Stimulated activated CD8-positive, alpha-beta memory T cell treated with anti-CD3 and anti-CD28 coated beads, Interleukin-7, amount 100 ng/mL, for 48 hours (primary cell): Measurements from ENCODE around the gene EXOC3.

Experiments used
- DNase-seq, 2 donors: peaks; one replicate each; pipeline ENCODE4 v3.0.0-alpha.2; 2020; ENCODE audit warnings: low read depth in 1 of 2; ENCODE audit errors: extremely low read depth in 1 of 2

The EXOC3 gene

DNA sequence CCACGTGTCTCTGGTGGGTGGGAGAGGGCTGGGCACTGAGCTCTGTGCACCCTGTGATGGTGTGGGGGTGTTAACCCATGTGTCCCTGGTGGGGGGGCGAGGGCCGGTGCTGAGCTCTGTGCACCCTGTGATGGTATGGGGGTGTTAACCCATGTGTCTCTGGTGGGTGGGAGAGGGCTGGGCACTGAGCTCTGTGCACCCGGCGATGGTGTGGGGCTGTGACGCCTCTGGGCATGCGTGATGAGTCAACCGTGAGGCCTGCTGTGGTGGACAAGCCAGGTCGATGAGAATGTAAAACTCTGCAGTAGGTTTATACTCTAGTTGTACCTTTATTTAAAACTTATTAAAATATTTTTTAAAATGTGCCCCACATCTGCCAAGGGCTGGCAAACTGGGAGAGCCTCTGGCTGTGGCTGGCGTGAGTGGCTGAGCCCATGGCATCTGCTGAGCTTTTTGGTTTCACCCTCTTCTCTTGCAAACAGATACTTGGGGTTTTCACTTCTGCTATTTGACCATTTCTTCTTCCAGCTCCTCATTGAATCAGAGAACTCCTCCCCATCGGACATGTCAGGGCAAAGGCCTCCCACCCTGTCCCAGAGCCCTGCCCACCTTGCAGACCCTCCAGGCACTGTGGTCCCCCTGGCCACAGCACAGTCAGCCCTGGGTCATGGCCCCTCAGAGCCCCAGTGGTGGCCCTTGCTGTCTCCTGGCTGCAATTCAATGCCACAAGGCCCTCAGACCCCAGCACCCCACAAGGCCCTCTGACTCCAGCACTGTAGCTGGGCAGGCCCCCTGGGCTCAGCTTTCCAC, 18.5 kb upstream of the EXOC3 start:
- DNase-seq = no peak

DNA sequence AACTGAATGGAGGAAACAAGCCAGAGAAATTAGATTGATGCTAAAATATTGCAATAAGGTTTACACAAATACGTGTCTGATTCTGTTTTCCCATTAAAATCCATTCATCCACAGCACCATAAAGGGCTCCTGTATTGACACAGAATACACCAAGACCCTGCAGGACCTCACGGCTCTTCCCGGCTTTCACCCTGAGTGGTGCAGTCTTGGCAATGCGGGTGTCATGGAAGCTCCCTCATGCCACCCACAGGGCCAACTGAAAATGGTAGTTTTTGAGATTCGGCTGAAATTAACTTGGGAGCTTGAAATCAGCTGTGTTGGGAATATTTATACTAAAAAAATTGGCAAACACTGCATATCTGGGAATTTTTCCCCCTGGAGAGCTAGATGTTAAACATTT, 17.3 kb upstream of the EXOC3 start:
- no peak for DNase-seq

DNA sequence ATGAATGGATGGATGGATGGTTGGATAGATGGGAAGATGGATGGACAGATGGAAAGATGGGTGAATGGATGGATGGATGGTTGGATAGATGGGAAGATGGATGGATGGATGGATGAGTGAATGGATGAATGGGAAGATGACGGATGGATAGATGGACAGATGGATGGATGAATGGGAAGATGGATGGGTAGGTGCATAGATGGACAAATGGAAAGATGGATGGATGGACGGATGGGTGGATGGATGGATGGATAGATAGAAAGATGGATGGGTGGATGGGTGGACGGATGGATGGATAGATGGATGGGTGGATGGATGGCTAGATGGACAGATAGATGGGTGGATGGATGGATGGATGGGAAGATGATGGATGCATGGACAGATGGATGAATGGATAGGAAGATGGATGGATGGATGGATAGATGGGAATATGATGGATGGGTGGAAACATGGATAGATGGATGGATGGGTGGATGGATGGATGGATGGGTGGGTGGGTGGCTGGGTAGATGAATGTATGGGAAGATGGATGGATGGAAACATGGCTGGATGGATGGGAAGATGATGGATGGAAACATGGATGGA, 16.5 kb upstream of the EXOC3 start:
- no peak for DNase-seq

DNA sequence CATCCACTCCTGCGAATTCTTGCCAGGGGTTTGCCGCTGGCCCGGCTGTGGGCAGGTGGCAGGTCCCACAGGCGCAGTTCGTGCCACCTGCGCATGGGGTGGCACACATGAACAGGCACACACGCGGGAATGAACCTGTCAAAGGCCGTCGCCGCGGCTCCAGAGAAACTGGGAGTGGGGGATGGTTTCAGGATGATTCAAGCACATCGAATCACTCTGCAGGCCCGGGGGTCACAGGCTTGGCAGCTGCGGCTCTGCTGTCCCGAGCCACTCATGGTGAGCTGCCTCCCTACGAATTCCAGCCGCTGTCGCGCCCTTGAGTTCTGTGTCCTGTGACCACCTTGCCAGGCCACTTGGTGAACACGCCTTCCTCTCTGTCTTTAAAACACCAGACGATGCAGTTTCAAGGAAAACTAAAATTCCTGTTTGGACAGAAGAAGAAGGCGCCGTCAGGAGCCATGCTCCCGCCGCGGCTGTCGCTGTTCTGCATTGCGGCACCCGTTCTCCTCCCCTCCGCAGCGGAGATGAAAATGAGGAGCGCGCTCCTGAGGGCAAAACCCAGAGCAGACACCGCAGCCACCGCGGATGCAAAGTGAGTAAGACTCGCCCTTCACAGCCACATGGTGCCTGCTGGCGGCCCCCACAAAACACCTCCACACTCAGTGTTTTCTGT, 15.4 kb upstream of the EXOC3 start:
- DNase-seq = no peak

DNA sequence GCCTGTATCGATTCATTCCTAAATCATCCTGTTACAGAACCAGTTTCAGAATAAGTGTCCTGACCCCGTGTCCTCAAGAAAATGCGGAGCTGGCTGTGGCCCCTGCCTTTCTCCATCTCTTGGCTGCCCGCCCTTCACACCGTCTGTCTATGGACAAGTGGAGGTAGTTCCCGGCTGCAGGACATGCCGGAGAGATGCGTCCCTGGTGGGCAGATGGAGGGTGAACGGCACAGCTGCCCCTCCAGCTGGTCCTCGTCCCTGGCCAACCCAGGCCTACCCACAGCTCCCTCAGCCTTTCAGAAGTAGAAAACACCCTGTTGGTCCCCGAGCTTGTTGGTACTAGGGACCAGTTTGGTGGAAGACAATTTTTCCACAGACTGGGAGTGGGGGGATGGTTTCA, 14.8 kb upstream of the EXOC3 start:
- DNase-seq = no peak

DNA sequence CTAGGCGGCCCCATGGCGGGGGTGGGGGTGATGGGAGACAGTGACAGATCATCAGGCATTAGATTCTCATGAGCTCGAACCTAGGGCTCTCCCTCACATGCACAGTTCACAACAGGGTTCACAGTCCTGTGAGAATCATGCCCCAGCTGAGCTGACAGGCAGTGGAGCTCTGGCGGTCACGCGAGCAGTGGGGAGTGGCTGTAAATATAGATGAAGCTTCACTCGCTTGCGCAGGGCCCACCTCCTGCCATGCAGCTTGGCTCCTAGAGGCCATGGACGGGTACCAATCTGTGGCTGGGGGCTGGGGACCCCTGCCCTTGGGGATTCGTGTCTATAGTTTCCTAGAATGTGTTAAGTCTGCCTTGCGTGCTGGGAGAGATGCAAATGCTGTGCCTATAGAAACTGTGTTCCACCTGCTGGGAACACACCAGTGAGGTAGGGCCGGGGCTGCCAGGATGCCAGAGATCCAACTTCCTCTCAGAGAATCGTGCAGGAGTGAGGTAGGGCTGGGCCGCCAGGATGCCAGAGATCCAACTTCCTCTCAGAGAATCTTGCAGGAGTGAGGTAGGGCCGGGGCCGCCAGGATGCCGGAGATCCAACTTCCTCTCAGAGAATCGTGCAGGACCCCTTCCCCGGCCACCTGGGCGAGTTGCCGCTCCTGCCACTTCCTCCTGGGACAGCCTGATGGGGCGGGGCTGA, 14.1 kb upstream of the EXOC3 start:
- DNase-seq = no peak

DNA sequence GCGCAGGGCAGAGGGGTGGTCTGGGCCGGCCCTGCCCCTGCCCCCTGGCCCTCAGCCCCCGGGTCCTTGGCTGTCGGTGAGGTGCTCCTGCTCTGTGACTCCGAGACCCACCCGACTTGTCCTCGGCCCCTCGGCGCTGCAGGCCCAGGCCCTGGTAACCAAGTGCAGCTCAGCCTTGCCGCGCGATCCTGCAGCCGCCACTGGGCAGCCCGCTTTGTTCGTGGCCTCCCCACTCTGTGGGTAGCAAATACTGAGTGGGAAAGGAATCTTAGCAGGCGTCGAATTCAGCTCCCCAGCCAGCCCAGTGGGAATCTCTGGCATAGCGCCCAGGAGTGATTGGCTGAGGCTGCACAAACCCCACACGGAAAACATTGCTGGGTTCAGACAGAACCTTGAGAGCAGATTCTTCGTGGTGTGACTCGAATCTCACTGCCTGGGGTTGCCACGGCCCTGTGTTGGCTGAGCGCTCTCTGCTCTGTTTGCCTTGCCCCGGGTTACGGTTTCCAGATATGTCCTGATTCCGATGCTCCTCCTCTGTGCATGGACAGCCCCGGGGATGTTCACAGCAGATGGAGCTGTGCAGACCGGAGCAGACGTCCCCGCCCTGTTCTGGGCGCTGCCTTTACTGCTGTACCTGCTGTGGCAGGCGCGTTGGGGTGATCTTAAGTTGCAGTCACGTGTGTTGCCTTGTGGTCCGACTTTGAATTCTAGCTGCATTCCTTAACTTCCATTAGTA, 13.4 kb upstream of the EXOC3 start:
- no peak for DNase-seq

DNA sequence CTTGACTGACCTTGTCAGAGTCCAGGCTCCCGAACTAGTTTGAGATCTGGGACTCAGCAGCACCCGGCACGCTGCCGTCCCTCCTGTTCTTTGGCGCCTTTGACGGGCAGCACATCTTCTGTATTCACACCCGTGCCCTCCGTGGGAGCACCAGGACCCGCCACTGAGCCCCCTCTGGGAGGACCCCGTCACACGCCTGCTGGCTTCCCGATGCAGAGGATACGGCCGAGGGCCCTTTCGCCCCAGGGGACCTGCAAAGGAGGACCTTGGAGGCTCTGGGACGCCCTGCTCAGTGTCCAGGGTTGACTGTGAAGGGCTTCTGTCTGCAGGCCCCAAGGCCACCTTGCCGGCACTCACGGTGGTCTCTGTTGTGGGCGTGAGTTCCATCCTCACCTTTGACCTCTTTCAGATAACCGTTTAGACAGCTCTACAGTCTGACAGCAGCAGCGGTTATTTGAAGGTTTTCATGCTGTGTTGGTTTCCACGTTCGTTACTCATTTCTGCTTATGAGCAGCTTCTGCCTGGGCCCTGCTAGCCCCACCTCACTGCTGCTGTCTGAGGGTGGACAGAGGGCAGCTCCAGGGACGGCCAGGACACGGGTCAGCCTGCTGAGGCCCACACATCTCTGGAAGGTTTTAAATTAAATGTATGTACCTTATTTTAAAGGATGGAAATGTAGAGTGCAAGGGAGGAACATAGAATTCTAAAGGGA, 12.6 kb upstream of the EXOC3 start:
- DNase-seq = no peak

DNA sequence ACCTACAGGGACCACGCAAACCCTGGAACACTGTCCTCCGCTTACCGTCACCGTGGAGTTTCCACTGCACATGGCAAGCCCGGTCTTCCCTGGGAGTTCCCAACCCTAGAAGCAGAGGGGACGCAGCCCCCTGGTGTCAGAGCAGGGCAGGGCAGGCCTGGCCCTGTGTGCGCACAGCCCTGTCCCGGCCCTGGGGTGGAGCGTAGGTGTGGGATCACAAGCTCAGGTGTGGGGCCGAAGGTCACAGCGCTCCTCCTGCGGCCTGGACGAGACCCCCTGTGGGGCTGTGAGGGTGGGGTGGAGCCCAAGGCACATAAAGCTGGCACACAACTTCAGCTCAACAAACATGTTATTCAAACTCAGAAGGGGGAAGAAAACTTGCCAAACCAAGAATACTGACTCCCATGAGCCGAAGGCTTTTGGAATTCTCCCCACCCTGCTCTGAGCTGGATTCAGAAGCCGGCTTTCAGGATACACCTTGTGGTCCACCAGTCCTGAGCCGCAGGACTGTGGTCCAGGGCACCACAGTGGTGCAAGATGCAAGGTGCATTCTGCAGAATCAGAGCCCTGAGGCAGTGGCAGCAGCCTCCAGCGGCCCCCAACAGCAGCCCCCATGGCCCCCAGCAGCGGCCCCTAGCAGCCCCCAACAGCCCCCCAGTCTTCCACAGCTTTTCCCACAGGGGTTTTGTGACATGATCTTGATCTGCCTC, 11.8 kb upstream of the EXOC3 start:
- DNase-seq = no peak

DNA sequence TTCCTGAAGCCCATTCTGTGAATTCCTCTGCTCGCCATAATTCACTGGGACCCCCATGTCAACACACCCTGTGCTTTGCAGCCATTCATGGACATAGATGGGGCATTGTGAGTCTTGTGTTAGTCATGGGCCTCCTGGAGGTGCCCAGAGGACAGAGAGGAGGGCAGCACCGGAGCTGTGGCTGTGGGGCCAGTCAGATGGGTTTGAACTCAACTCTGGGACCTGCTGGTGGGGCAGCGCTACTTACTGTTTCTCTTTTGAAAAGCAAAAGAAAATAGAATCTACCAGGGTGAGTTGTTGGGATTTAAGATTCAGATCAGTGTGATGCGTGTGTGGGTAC, 11.3 kb upstream of the EXOC3 start:
- DNase-seq = no peak

DNA sequence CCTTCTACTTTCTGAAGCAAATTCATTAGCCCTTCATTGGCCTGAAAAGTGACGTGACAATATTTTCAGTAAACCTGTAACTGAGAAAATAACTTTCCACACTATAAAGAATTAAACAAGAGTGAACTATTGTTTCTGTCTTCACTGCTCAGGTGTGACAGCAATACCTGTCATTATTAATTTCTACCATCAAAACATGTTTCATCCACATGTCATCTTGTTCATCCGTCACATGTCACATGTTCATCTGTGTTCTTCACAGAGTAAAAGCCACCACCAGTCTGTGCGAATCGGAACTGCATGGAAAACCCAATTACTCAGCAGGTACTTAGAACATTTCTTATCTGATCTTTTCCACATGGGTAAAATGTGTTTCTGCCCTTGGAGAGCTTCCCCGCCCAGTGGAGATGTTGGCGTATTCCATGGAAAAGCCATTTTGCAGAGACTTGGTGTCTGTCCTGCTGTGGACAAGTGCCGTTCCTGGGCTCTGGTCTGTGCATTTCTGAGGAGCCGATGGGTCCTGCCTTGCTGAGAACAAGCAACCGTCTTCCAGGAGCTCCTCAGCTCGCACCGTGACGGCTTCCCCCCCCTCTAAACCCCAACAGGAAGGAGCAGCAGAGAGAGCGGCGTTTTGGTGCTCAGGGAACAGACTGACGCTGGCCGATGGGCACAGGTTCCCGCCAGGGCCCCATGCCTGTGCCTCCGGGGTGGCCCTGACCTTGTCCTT, 10.6 kb upstream of the EXOC3 start:
- DNase-seq = no peak

DNA sequence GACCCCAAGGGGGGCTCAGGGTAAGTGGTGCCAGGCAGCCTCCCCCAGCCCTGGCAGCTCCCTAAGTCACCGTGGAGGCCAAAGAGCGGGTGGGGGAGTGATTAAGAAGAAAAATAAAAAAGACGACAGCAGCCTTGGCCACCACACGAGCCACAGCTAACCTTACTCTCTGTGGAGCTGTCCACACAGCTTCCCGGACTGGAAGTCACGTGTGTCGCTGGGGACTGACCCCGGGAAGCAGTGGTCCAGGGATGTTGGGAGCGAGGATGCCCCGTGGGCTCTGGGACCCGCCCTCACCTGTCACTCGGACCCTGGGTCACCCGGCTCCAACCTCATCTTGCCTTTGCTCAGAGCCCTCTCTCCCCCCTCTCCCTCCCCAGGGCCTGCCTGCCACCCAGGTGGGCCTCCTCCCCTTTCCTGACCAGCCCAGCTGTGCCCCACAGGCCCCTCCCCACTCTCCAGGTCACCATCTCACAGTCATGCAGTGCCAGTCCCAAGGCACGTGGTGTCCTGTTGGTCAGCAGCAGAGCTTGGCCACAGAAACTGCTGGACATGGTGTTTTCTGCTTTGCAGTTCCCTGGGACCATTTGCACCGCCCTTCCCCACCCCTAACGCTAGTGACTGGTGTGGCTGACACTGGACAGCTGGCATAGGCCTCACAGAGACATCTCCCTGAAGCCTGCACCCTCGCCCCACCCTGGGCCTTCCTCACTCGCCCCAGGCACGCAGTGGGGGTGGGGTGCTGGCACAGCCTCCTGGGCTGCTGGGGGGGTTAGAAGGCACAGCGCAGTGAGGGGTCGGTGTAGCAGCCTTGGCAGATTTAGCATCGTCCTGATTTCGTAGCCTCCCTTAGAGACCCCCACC, 9.8 kb upstream of the EXOC3 start:
- no peak for DNase-seq

DNA sequence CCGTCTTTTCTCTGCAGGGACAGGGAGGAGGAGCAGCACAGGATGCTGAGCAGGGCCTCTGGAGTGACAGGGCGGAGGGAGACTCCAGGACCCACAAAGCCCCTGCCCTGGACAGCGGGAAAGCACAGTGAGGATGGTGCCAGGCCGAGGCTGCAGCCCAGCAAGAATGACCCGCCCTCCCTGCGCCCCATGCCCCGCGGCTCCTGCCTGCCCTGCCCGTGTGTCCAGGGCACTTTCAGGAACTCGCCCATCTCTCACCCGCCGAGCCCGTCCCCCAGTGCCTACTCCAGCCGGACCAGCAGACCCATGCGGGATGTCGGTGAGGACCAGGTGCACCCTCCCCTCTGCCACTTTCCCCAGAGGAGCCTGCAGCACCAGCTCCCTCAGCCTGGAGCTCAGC, 9.1 kb upstream of the EXOC3 start:
- no peak for DNase-seq

DNA sequence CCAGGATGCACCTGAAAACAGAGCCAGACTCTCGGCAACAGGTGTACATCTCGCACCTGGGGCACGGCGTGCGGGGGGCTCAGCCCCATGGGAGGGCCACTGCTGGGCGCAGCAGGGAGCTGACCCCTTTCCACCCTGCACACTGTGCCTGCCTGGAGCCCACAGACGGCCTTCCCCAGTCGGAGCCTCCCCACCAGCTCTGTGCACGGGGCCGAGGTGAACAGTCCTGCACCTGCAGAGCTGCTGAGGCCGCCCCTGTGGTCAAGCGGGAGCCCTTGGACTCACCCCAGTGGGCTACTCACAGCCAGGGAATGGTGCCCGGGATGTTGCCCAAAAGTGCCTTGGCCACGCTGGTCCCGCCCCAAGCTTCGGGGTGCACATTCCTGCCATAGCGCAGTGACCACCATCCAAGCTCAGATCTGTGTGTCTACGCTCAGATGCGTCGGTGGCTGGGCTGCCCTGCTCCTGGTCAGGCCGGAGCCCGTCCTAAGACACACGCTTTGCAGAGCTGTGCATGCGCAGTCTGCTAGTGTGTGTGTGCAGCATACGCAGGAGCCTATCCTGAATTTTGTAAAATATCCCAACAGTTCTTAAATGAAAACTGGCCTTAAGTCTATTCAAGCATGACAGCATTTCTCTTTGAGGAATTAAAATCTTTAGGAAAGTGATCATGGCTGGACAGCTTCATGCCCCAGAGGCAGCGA, 8.4 kb upstream of the EXOC3 start:
- no peak for DNase-seq

DNA sequence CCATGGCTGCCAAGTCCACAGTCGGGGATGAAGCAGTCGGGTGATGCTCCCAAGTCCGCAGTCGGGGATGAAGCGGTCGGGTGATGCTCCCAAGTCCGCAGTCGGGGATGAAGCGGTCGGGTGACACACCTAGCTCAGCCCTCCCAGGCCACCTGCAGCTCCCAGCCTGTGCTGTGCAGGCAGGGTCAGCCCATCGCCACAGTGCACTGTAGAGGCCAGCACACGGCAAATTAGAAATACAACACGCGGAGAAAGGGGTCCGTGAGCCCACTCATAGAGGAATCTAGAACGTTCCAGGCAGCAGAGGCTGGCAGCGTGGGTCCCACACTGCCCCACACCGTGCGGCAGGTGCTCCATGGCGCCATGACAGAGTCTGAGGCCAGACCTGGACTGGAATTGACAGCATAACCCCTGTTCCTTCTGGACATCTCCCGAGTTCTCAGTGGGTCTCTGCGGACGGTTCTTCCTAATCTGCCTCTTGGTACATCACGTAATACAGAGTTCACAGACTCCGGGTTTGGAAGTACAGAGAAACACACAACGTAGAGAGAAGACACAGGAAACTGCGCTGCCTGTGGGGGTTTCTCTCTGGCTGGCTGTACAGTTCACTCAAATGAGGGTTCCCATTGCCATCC, 7.7 kb upstream of the EXOC3 start:
- DNase-seq = no peak

DNA sequence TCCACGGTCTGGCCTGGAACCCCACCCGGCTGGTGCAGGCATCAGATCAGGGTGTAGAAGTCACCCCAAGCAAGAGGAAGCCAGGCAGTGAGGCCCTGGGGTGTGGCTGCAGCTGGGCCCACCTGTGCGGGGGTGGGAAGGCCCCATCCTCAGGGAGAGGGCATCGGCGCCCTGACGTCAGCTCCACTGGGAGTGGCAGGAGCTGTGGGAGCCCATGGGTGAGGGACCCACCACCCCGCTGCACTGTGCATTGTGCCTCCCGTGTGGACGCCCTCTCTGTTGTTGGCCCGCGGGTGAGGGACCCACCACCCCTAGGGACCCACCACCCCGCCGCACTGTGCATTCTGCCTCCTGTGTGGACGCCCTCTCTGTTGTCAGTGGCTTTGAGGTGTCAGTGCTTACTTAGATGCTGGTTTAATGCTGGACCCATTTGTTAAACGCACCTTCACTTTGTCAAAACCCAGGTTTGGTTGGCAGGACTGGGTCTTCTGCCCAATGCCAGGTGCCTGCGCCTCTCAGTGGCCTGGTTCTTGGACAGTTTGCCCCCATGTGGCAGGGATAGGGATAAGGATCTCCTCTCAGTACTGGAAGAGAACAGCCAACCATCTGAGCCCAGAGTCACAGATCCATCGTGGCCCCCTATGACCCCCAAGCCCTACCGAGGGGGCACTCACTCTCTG, 6.9 kb upstream of the EXOC3 start:
- no peak for DNase-seq

DNA sequence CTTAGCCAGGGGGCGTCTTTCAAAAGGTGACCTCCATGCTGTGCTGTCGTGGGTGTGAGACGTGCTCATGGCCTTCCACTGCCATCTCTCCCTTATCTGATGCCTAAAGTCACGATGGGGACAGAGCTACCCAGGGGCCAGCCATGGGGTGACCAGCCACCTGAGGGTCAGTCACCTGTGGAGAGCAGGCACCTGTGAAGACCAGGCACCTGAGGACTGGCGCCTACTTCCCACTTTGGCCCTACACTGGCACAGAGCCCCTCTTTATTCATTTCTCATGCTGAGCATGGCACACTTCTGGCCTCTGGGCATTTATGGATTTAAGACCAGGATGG, 6.4 kb upstream of the EXOC3 start:
- no peak for DNase-seq
